HG03442 (cell line): ENCODE measurements around the gene PDE6H.

Source experiments
- ATAC-seq: cut with Tn5 transposase; IDR thresholded peaks from one replicate; pipeline ENCODE4 v1.9.1; 2021; ENCODE audit warnings: mild to moderate bottlenecking, moderate library complexity; ENCODE audit not compliant: unreplicated experiment

Gene PDE6H

DNA sequence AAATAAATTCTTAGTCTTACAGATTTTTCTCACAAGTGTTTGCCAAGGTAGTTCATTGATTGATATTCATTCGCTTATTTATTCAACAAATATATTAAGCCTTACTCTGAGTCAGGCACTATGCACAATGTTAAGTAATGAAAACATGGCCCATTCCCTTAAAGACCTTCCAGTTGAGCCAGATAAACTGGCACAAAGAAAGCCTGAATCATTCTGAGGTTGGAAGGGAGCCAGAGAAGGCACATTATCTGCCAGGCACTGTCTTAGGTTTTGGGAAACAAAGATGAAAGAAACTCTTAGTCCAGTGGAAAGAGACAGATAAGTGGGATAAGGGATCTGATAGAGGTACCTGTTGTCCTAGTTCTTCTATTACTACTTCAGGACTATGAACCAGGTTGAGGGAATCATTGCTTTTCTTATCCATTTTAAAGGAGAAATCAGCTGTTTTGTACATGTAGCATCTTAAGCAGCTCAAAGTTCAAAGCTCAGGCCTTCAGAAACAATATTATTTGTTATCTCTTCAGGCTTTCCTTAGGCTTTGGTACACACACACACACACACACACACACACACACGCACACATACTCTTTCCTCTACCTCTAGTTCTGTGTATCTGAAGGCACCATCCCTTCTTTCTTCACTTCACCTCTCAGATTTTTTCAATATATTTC lies 27.0 kb downstream of the PDE6H start:
- ATAC-seq: no peak

DNA sequence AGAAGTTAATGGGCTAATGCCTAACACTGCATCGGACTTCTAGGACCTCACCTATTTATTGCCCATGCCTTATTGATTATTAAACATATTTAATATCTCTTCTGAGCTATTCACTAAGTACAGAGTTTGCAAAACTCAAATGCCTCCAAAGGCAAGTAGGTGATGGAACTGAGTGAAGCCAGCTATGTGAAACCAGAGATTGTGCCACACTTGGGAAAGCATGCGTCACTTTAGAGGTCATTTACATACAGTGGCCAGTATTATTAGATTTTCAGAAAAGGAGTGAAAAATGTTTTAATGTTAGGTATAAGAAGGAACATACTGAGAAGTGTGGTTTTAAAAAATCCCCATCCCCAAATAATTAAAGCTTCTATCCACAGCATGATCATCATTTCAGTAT lies 27.7 kb downstream of the PDE6H start:
- no peak for ATAC-seq

DNA sequence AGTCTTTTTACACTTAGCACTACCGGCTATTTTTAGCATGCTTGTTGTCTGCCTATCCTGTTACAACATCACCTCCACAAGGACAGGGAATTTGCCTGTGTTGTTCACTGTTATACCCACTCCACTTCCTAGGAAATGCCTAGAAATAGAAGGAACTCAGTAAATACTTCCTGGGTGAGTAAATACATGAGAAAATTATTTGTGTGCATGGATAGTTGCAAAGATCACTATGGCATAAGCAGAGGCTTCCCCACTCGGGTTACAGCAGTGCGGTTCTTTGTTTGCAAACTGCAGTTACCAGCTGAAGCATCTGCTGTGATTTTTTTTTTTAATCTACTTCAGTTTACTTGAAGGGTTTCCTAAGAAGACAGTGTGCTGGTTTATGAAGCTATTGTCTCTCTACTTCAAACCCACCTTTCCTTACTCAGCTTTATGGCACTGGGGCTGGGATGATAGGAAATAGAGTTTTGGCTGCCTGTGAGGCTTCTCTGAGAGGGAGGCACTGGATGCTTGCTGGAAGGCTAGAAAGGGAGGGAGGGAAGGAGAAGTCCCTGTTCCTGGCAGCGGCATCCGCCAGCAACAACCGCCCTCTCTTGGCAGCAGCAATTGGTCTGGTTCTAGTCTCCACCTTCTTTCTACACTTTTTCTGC lies 29.0 kb downstream of the PDE6H start:
- no peak for ATAC-seq

DNA sequence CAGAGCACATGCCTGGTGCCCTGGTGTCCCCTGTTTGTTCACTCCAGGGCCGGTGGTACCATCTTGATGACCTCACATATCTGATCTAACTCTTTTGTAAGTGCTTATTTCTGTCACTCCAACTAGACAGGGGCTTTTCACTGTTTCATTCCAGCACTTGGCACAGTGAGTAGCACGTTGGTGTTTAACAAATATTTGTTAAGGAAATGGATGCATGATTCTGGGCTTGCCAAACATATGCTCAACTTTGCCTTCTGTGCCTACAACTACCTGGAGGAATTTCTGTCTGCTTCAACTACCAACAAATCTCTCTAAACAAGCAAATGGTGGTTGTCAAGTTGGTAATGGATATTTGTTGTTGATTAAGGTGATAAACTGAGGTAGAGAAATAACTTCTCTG lies 31.6 kb downstream of the PDE6H start:
- ATAC-seq: no peak

DNA sequence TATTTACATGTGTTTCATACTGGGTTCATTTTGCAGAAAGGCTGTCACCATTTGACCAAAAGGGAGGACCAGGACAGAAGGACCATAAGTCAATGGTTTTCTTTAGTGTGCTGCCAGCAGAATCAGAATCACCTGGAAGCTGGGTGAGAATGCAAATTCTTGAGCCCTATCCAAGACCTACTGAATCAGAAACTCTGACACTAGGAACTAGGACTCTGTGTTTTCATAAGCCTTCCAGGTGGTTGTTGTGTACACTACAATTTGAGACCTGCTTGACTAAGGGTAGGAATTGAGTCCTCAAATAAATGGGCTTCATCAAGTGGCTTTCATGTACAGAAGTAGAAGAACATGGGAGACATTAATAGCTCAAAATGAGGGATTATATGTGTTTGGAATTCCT lies 32.2 kb downstream of the PDE6H start:
- no peak for ATAC-seq

DNA sequence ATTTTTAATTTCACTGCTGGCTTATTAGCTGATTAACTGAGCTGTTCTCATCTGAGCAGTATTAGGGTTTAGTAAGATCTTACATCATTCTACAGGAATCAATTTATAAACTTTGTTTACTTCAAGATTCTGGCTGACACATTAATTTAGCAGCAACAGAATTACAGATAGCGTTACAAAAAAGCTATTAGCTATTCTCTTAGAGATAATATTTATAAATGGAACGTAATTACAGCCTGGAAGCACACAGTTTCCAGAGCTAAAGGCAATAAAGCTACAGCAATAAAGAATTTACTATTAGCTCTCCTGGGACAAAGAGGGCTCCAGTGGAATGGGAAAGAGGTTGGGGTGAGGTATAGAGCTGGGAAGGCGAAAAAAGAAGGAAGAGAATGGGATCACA lies 34.7 kb downstream of the PDE6H start:
- ATAC-seq: no peak

DNA sequence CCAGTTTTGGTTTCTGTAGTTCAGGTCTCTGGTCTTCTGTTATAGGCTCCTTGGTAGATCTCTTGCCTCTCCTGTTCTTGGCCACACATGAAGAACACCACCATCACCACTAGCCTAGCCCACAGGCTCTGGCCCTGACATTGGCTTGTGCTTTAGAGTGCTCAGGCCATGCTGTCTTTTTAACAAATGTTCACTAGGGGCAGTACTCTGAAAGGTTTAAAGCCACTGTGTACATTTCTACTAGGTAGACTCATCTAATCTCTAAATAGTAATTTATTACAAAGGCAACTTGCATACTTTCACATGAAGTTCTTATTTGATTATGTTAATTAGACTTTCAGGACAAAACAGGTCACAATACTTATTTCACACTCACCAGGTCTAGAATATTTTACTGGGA lies 38.3 kb downstream of the PDE6H start:
- no peak for ATAC-seq

DNA sequence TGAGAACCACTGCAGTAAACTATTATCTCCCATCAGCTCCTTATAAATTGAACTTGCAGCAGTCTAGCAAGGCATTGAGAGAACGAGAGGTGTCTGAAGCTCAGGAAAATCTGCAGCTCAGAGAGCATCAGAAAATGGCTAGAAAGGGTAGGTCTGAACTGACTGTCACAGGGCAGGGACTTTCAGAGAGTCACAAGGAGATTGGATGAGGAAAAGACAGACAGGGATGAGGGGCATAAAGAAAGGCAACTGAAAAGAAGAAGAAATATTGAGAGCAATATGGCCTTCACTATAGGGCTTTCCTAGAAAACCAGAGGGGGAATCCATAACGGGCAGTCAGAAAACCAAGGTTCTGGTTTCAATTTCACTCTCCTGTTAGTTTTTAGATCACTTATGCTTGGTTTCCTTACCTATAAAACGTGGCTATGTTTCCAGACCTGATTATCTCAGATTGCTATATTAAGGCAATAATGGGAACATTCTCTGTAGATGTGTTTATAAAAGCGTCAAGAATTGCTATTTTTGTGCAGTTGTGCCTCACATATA lies 40.9 kb downstream of the PDE6H start:
- ATAC-seq: no peak

DNA sequence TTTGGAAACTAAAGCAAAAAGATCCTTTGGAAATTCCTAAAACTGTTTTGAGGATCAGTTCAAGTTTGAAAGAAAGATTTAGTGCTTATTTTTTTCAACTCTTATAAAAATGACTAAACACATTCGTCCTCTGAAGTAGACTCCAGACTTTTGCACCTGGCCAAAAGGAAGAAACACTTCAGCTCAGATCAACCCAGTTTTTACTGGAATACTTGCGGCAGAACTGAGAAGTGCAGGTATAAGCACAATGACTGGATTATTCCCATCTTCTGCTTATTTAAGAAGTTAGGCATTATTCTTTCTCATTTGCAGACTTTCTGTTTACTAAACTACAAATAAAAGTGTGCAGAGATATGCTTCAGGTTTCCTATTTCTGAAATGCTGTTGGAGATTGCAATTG lies 41.9 kb downstream of the PDE6H start:
- no peak for ATAC-seq

DNA sequence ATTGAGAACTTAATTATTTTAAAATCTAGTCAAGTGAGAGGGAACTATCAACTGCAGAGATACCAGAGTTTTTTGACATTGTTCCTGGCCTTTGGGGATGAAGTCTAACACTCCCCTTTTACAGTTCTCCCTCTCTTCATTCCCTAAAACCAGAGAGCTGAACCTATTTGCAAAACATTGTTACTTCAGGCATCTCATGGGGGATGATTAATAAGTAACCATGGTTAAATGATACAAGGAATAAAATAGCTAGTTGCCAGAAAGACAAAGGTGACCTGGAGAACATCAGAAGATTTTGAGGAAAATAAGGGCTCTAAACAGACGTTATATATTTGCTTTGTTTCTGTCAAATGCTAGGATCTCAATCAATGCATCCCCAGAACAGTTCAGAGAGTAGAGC lies 42.3 kb downstream of the PDE6H start:
- ATAC-seq: no peak

DNA sequence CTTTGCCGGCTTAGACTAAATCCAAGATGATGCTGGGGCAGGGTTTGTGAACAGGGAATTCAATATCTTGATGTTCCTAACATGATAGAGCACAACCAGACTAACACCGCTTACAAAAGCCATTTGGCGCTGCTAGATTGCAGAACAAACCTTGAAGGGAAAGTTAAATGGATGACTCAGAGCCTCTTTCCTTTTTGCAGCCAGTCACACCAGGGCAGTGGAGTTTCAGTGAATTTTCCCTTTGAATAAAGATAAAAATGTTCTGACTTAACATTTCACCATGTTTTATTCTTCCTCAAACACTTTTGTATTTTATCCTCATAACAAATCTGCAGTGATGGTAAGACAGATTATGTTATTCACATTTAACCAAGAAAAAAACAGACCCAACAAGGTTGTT lies 47.3 kb downstream of the PDE6H start:
- no peak for ATAC-seq
